GM12801 (cell line): ENCODE measurements around the gene PTGDR.

ENCODE experiments used
- CTCF ChIP-seq: IDR thresholded peaks from one replicate; pipeline ENCODE4 v1.5.1; 2011; ENCODE audit warnings: control low read depth; ENCODE audit not compliant: insufficient read length; ENCODE audit errors: extremely low read depth

The PTGDR gene

GRCh38 chr14:52265253-52265652 lies 2.2 kb upstream of the PTGDR start:
- TF ChIP-seq CTCF: no peak

- no peak for TF ChIP-seq CTCF
These were observed 1.3 kb upstream of the PTGDR start for GRCh38 chr14:52266179-52266578.

GRCh38 chr14:52266782-52267181 lies 716 bp upstream of the PTGDR start:
- TF ChIP-seq CTCF: no peak

GRCh38 chr14:52268279-52269061 lies 972 bp downstream of the PTGDR start:
- TF ChIP-seq CTCF: no peak

- TF ChIP-seq CTCF: no peak
These were observed 1.6 kb downstream of the PTGDR start for GRCh38 chr14:52269100-52269499.

- TF ChIP-seq CTCF: no peak
These were observed 2.5 kb downstream of the PTGDR start for GRCh38 chr14:52269982-52270381.

GRCh38 chr14:52271538-52271937 lies 4.0 kb downstream of the PTGDR start:
- TF ChIP-seq CTCF: no peak
